Endodermal cell (in vitro differentiated cells): ENCODE data around the gene ZNF431. TPM values are rescaled to one million over a fixed set of nuclear protein-coding genes. Genes with fewer than 3 reads are reported as not detected.
"Not testable (repeated sequence)": the region's sequence is repeated elsewhere in the genome, so short reads cannot be mapped to it uniquely, and the experiment has no call there.

Experiments used
- DNase-seq: peaks from one replicate; pipeline ENCODE4 v3.0.0-alpha.2; 2017
- H3K27ac ChIP-seq: 2 replicates; pipeline ENCODE4 v1.5.1; 2013; ENCODE audit warnings: mild to moderate bottlenecking, low read depth, low read length, moderate library complexity
- H3K27me3 ChIP-seq: 2 replicates; pipeline ENCODE4 v1.6.1; 2013; ENCODE audit warnings: mild to moderate bottlenecking, low read length, moderate library complexity; ENCODE audit not compliant: insufficient read depth, control insufficient read depth, poor library complexity, severe bottlenecking
- H3K36me3 ChIP-seq: 2 replicates; pipeline ENCODE4 v1.7.0; 2013; ENCODE audit warnings: mild to moderate bottlenecking, low read length, moderate library complexity; ENCODE audit not compliant: control insufficient read depth, insufficient read depth
- H3K4me1 ChIP-seq: one replicate; pipeline ENCODE4 v1.7.0; 2013; ENCODE audit warnings: low read length; ENCODE audit not compliant: control insufficient read depth, insufficient read depth
- H3K4me3 ChIP-seq: 2 replicates; pipeline ENCODE4 v1.5.1; 2013; ENCODE audit warnings: mild to moderate bottlenecking, low read length, moderate library complexity
- H3K9ac ChIP-seq: 2 replicates; pipeline ENCODE4 v1.6.1; 2013; ENCODE audit warnings: mild to moderate bottlenecking, low read length, moderate library complexity; ENCODE audit not compliant: poor library complexity, severe bottlenecking; ENCODE audit errors: extremely low read depth
- H3K9me3 ChIP-seq: 2 replicates; pipeline ENCODE4 v1.6.1; 2013; ENCODE audit warnings: mild to moderate bottlenecking, low read length, moderate library complexity; ENCODE audit not compliant: control insufficient read depth
- H3K27ac Mint-ChIP-seq: 2 replicates; pipeline ENCODE4 v1.8.0; 2020; ENCODE audit warnings: mixed read lengths
- H3K27me3 Mint-ChIP-seq: 2 replicates; pipeline ENCODE4 v1.8.0; 2021; ENCODE audit warnings: mild to moderate bottlenecking, mixed read lengths; ENCODE audit not compliant: insufficient read depth
- H3K36me3 Mint-ChIP-seq: 2 replicates; pipeline ENCODE4 v1.8.0; 2020; ENCODE audit warnings: low read depth, mixed read lengths
- H3K4me1 Mint-ChIP-seq: 2 replicates; pipeline ENCODE4 v1.8.0; 2020; ENCODE audit warnings: mixed read lengths
- H3K4me3 Mint-ChIP-seq: 2 replicates; pipeline ENCODE4 v1.8.0; 2020; ENCODE audit warnings: mild to moderate bottlenecking, moderate library complexity, mixed read lengths
- H3K9me3 Mint-ChIP-seq: 2 replicates; pipeline ENCODE4 v1.8.0; 2020; ENCODE audit warnings: mild to moderate bottlenecking, mixed read lengths
- CTCF ChIP-seq: fragments of 200-600 bp; sonication (generic); conservative IDR thresholded peaks from 2 replicates; pipeline ENCODE4 v1.5.0; 2021; ENCODE audit warnings: antibody characterized with exemption, mild to moderate bottlenecking
- WGBS, 2 experiments: methylation state at CpG; one replicate each; pipeline versions ENCODE4 v1.1.5 to v1.1.7; 2013; ENCODE audit warnings: missing lambda C conversion rate in 2 of 2, mixed read lengths in 1 of 2; ENCODE audit not compliant: insufficient coverage in 1 of 2, insufficient read length in 1 of 2; 5-methylcytosine and 5-hydroxymethylcytosine counted together
- total RNA-seq, 2 donors: library from RNA; stranded (reverse); fragmentation: NEBNext Ultra II Directional in 1 of 2; extraction: Animal tissue kit (Norgen Biotek cat#: 25700) in 1 of 2; gene quantifications; 2 replicates in 1 of 2; 3 replicates in 1 of 2; pipeline ENCODE4 v1.2.1, GENCODE V29; 2021

Gene ZNF431
- total RNA-seq, 2 donors from 2014 or later, result 34.6 to 39.0 TPM

GRCh38 chr19:21221693-21222092, 79.9 kb downstream of the ZNF431 start:
- DNase-seq, result no peak
- Mint-ChIP-seq H3K9me3 (peaks cover 16% of the 10 kb centered on the region), H3K27ac (peak overlapping the region; percentile 50), H3K27me3 (peaks cover 1% of the 10 kb centered on the region), H3K36me3 (no peaks in the 10 kb centered on the region), H3K4me3 (no peak overlapping the region), H3K4me1 (no peaks in the 10 kb centered on the region)
- peak overlapping the region; percentile 1 for H3K27ac ChIP-seq
- H3K9ac ChIP-seq, result no peak overlapping the region
- no peak for TF ChIP-seq CTCF
- H3K9me3 ChIP-seq, result peaks cover 7% of the 10 kb centered on the region
- H3K4me3 ChIP-seq, result no peak overlapping the region
- H3K36me3 ChIP-seq, result no peaks in the 10 kb centered on the region
- no peaks in the 10 kb centered on the region for H3K4me1 ChIP-seq
- H3K27me3 ChIP-seq, result no peaks in the 10 kb centered on the region

GRCh38 chr19:21229938-21230337, 88.1 kb downstream of the ZNF431 start:
- not testable (repeated sequence) for H3K27ac ChIP-seq, H3K9ac ChIP-seq, H3K36me3 ChIP-seq, H3K27me3 Mint-ChIP-seq, H3K36me3 Mint-ChIP-seq, H3K4me3 ChIP-seq, H3K4me1 Mint-ChIP-seq, H3K27me3 ChIP-seq, H3K27ac Mint-ChIP-seq, H3K4me1 ChIP-seq, H3K4me3 Mint-ChIP-seq
- peaks cover 49% of the 10 kb centered on the region for H3K9me3 ChIP-seq
- peak; percentile 45 for DNase-seq
- H3K9me3 Mint-ChIP-seq, result peaks cover 68% of the 10 kb centered on the region
- WGBS, 2 experiments, result 78 to 100% methylated on average over 3 of the region's 3 CpGs

- Mint-ChIP-seq H3K9me3 (peaks cover 73% of the 10 kb centered on the region), H3K27ac (no peak overlapping the region), H3K4me1 (no peaks in the 10 kb centered on the region), H3K27me3 (peaks cover 14% of the 10 kb centered on the region), H3K36me3 (no peaks in the 10 kb centered on the region), H3K4me3 (no peak overlapping the region)
- no peak overlapping the region for H3K27ac ChIP-seq
- no peaks in the 10 kb centered on the region for H3K4me1 ChIP-seq
- no peak overlapping the region for H3K9ac ChIP-seq
- no peak for TF ChIP-seq CTCF
- H3K27me3 ChIP-seq, result no peaks in the 10 kb centered on the region
- peaks cover 37% of the 10 kb centered on the region for H3K9me3 ChIP-seq
- no peaks in the 10 kb centered on the region for H3K36me3 ChIP-seq
- H3K4me3 ChIP-seq, result no peak overlapping the region
- DNase-seq, result no peak
- WGBS, 2 experiments, result 87% methylated on average over 2 of the region's 2 CpGs; no CpG with 5 or more reads in 1 of the 2 experiments
Observed at GRCh38 chr19:21233691-21234090, 91.9 kb downstream of the ZNF431 start.

- H3K9me3 ChIP-seq, result peaks cover 12% of the 10 kb centered on the region
- 91 to 92% methylated on average over 1 to 2 of the region's 4 CpGs for WGBS, 2 experiments
- not testable (repeated sequence) for H3K27ac Mint-ChIP-seq, H3K36me3 Mint-ChIP-seq, H3K36me3 ChIP-seq, H3K4me1 Mint-ChIP-seq, H3K4me1 ChIP-seq, H3K27me3 Mint-ChIP-seq, H3K27ac ChIP-seq, H3K4me3 ChIP-seq, H3K9ac ChIP-seq, H3K27me3 ChIP-seq, H3K4me3 Mint-ChIP-seq, DNase-seq
- peaks cover 50% of the 10 kb centered on the region for H3K9me3 Mint-ChIP-seq
Observed at GRCh38 chr19:21236751-21237150, 94.9 kb downstream of the ZNF431 start.
